Activated naive CD4-positive, alpha-beta T cell treated with anti-CD3 and anti-CD28 coated beads, Interleukin-2, amount 50 U/mL, for 24 hours (primary cell): ENCODE data around the gene ZSCAN23.
"Not testable (repeated sequence)": the region's sequence is repeated elsewhere in the genome, so short reads cannot be mapped to it uniquely, and the experiment has no call there.

ENCODE experiments used
- H3K27ac Mint-ChIP-seq: one replicate; pipeline ENCODE4 v1.8.0; 2021; ENCODE audit warnings: mild to moderate bottlenecking, mixed read lengths
- H3K27me3 Mint-ChIP-seq: one replicate; pipeline ENCODE4 v1.8.0; 2021; ENCODE audit warnings: mixed read lengths
- H3K36me3 Mint-ChIP-seq: one replicate; pipeline ENCODE4 v1.8.0; 2021; ENCODE audit warnings: mixed read lengths
- H3K4me1 Mint-ChIP-seq: one replicate; pipeline ENCODE4 v1.8.0; 2021; ENCODE audit warnings: mixed read lengths
- H3K4me3 Mint-ChIP-seq: one replicate; pipeline ENCODE4 v1.8.0; 2021; ENCODE audit warnings: mild to moderate bottlenecking, mixed read lengths
- H3K9me3 Mint-ChIP-seq: one replicate; pipeline ENCODE4 v1.8.0; 2021; ENCODE audit warnings: mixed read lengths

Gene ZSCAN23

GRCh38 chr6:28458568-28458967 is 15.3 kb upstream of the ZSCAN23 start:
- Mint-ChIP-seq H3K27me3 (peaks cover 35% of the 10 kb centered on the region), H3K9me3 (no peaks in the 10 kb centered on the region), H3K4me1 (peaks cover 9% of the 10 kb centered on the region), H3K36me3 (no peaks in the 10 kb centered on the region), H3K27ac (no peak overlapping the region), H3K4me3 (no peak overlapping the region)

- no peak overlapping the region for H3K27ac Mint-ChIP-seq
- H3K4me3 Mint-ChIP-seq = peak overlapping the region; percentile 13
- H3K4me1 Mint-ChIP-seq = peaks cover 27% of the 10 kb centered on the region
- peaks cover 3% of the 10 kb centered on the region for H3K36me3 Mint-ChIP-seq
- peaks cover 6% of the 10 kb centered on the region for H3K9me3 Mint-ChIP-seq
- peaks cover 15% of the 10 kb centered on the region for H3K27me3 Mint-ChIP-seq
These were observed 5.8 kb upstream of the ZSCAN23 start for GRCh38 chr6:28449056-28449455.

GRCh38 chr6:28447512-28447906 is 4.2 kb upstream of the ZSCAN23 start:
- Mint-ChIP-seq H3K27me3 (peaks cover 16% of the 10 kb centered on the region), H3K4me1 (peaks cover 42% of the 10 kb centered on the region), H3K4me3 (peak overlapping the region; percentile 74)
- not testable (repeated sequence) for H3K36me3 Mint-ChIP-seq, H3K27ac Mint-ChIP-seq, H3K9me3 Mint-ChIP-seq

GRCh38 chr6:28446818-28447511 is 3.7 kb upstream of the ZSCAN23 start:
- peak overlapping the region; percentile 74 for H3K4me3 Mint-ChIP-seq
- H3K9me3 Mint-ChIP-seq = peaks cover 10% of the 10 kb centered on the region
- peak overlapping the region; percentile 41 for H3K27ac Mint-ChIP-seq
- H3K27me3 Mint-ChIP-seq = peaks cover 18% of the 10 kb centered on the region
- H3K4me1 Mint-ChIP-seq = peaks cover 46% of the 10 kb centered on the region
- peaks cover 3% of the 10 kb centered on the region for H3K36me3 Mint-ChIP-seq

GRCh38 chr6:28444759-28445158 is 1.5 kb upstream of the ZSCAN23 start:
- Mint-ChIP-seq H3K4me1 (peaks cover 46% of the 10 kb centered on the region), H3K27me3 (peaks cover 18% of the 10 kb centered on the region), H3K4me3 (peak overlapping the region; percentile 99)
- H3K9me3 Mint-ChIP-seq, H3K36me3 Mint-ChIP-seq, H3K27ac Mint-ChIP-seq: not testable (repeated sequence)

GRCh38 chr6:28442586-28442985 is 705 bp downstream of the ZSCAN23 start:
- peak overlapping the region; percentile 99 for H3K4me3 Mint-ChIP-seq
- H3K4me1 Mint-ChIP-seq = peaks cover 38% of the 10 kb centered on the region
- H3K9me3 Mint-ChIP-seq = peaks cover 10% of the 10 kb centered on the region
- H3K36me3 Mint-ChIP-seq = peaks cover 5% of the 10 kb centered on the region
- peak overlapping the region; percentile 25 for H3K27ac Mint-ChIP-seq
- H3K27me3 Mint-ChIP-seq = peaks cover 20% of the 10 kb centered on the region

- Mint-ChIP-seq H3K4me3 (no peak overlapping the region), H3K9me3 (no peaks in the 10 kb centered on the region), H3K36me3 (peaks cover 7% of the 10 kb centered on the region), H3K4me1 (no peaks in the 10 kb centered on the region), H3K27me3 (peaks cover 4% of the 10 kb centered on the region), H3K27ac (no peak overlapping the region)
These were observed 6.9 kb downstream of the ZSCAN23 start for GRCh38 chr6:28436404-28436803.

- Mint-ChIP-seq H3K27ac (no peak overlapping the region), H3K4me1 (no peaks in the 10 kb centered on the region), H3K36me3 (peaks cover 6% of the 10 kb centered on the region), H3K4me3 (no peak overlapping the region), H3K27me3 (peaks cover 4% of the 10 kb centered on the region), H3K9me3 (no peaks in the 10 kb centered on the region)
These were observed 10.2 kb downstream of the ZSCAN23 start for GRCh38 chr6:28433119-28433518.

GRCh38 chr6:28429781-28430180 is 13.5 kb downstream of the ZSCAN23 start:
- H3K4me3 Mint-ChIP-seq = no peak overlapping the region
- peaks cover under 1% of the 10 kb centered on the region for H3K9me3 Mint-ChIP-seq
- peaks cover 20% of the 10 kb centered on the region for H3K4me1 Mint-ChIP-seq
- H3K36me3 Mint-ChIP-seq = peaks cover under 1% of the 10 kb centered on the region
- H3K27me3 Mint-ChIP-seq = peaks cover 4% of the 10 kb centered on the region
- H3K27ac Mint-ChIP-seq = no peak overlapping the region

- Mint-ChIP-seq H3K27me3 (peaks cover 2% of the 10 kb centered on the region), H3K4me3 (peak overlapping the region; percentile 56), H3K36me3 (peaks cover 3% of the 10 kb centered on the region), H3K4me1 (peaks cover 23% of the 10 kb centered on the region), H3K9me3 (peaks cover 4% of the 10 kb centered on the region), H3K27ac (peak overlapping the region; percentile 80)
These were observed 17.2 kb downstream of the ZSCAN23 start for GRCh38 chr6:28425944-28426541.

GRCh38 chr6:28424163-28424562 is 19.1 kb downstream of the ZSCAN23 start:
- H3K4me3 Mint-ChIP-seq = no peak overlapping the region
- H3K36me3 Mint-ChIP-seq = peaks cover 6% of the 10 kb centered on the region
- peaks cover 23% of the 10 kb centered on the region for H3K4me1 Mint-ChIP-seq
- H3K27me3 Mint-ChIP-seq = peaks cover 2% of the 10 kb centered on the region
- peaks cover 4% of the 10 kb centered on the region for H3K9me3 Mint-ChIP-seq
- H3K27ac Mint-ChIP-seq = no peak overlapping the region

GRCh38 chr6:28423546-28423945 is 19.7 kb downstream of the ZSCAN23 start:
- Mint-ChIP-seq H3K4me1 (peaks cover 23% of the 10 kb centered on the region), H3K27ac (no peak overlapping the region), H3K9me3 (peaks cover 4% of the 10 kb centered on the region), H3K4me3 (no peak overlapping the region), H3K36me3 (peaks cover 6% of the 10 kb centered on the region), H3K27me3 (peaks cover 2% of the 10 kb centered on the region)

- H3K27ac Mint-ChIP-seq = no peak overlapping the region
- no peak overlapping the region for H3K4me3 Mint-ChIP-seq
- H3K4me1 Mint-ChIP-seq = no peaks in the 10 kb centered on the region
- no peaks in the 10 kb centered on the region for H3K36me3 Mint-ChIP-seq
- no peaks in the 10 kb centered on the region for H3K9me3 Mint-ChIP-seq
- H3K27me3 Mint-ChIP-seq = peaks cover 12% of the 10 kb centered on the region
These were observed 29.6 kb downstream of the ZSCAN23 start for GRCh38 chr6:28413681-28414080.

- Mint-ChIP-seq H3K27ac (no peak overlapping the region), H3K4me3 (no peak overlapping the region), H3K27me3 (peaks cover 15% of the 10 kb centered on the region), H3K36me3 (peaks cover 2% of the 10 kb centered on the region), H3K4me1 (no peaks in the 10 kb centered on the region), H3K9me3 (no peaks in the 10 kb centered on the region)
These were observed 32.5 kb downstream of the ZSCAN23 start for GRCh38 chr6:28410767-28411166.

- H3K36me3 Mint-ChIP-seq = peaks cover 2% of the 10 kb centered on the region
- H3K27ac Mint-ChIP-seq = no peak overlapping the region
- H3K9me3 Mint-ChIP-seq = no peaks in the 10 kb centered on the region
- no peaks in the 10 kb centered on the region for H3K4me1 Mint-ChIP-seq
- H3K27me3 Mint-ChIP-seq = peaks cover 21% of the 10 kb centered on the region
- H3K4me3 Mint-ChIP-seq = no peak overlapping the region
These were observed 35.1 kb downstream of the ZSCAN23 start for GRCh38 chr6:28408076-28408802.

GRCh38 chr6:28407401-28407800 is 35.9 kb downstream of the ZSCAN23 start:
- Mint-ChIP-seq H3K36me3 (peaks cover 2% of the 10 kb centered on the region), H3K4me3 (no peak overlapping the region), H3K4me1 (no peaks in the 10 kb centered on the region), H3K27ac (no peak overlapping the region), H3K27me3 (peaks cover 23% of the 10 kb centered on the region), H3K9me3 (no peaks in the 10 kb centered on the region)
